Breast epithelium (tissue), 3 donors: ENCODE results near the gene CATSPER4.
"Not testable (repeated sequence)": the region's sequence is repeated elsewhere in the genome, so short reads cannot be mapped to it uniquely, and the experiment has no call there.

ENCODE experiments used
- CTCF ChIP-seq, 3 donors: fragments of 450-650 bp; IDR thresholded peaks; one replicate each; pipeline ENCODE4 v1.5.1; 2016 to 2017; ENCODE audit warnings: antibody characterized with exemption in 3 of 3, mild to moderate bottlenecking in 3 of 3, moderate library complexity in 3 of 3
- POLR2A ChIP-seq: fragments of 450-650 bp; IDR thresholded peaks from one replicate; pipeline ENCODE4 v1.6.1; 2016; ENCODE audit warnings: antibody characterized with exemption, mild to moderate bottlenecking, moderate library complexity
- POLR2AphosphoS5 ChIP-seq, 3 donors: sonication (generic); formaldehyde crosslinking; IDR thresholded peaks; one replicate each; pipeline ENCODE4 v1.6.1; 2017; ENCODE audit warnings: antibody characterized with exemption in 3 of 3

DNA sequence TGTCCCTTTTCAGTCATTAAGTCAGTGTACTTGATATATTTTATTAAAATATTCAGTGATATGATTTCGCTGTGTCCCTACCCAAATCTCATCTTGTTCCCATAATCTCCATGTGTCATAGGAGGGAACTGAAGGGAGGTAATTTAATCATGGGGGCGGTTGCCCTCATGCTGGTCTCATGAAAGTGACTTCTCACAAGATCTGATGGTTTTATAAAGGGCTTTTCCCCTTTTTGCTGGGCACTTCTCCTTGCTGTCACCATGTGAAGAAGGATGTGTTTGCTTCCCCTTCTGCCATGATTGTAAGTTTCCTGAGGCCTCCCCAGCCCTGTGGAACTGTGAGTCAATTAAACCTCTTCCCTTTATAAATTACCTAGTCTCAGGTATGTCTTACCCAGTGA is 40.3 kb downstream of the CATSPER4 start:
- TF ChIP-seq CTCF (IDR thresholded peaks at IDR 0.05); POLR2A; POLR2AphosphoS5 (IDR thresholded peaks at IDR 0.05): not testable (repeated sequence)
